ENCODE measurements around the gene ATMIN.

Gene ATMIN

GRCh38 chr16:81006813-81007695 is 28.6 kb upstream of the ATMIN start, which contains the start of the genes CENPN and CMC2:
CENPN (plus strand) TSS chr16:81007214; CDS start chr16:81011940, 4,726 bp downstream.
CMC2 (minus strand) TSS chr16:81006885; CDS start chr16:80997394, 9,491 bp downstream.
- FAIRE-seq, result peak; percentile 94
- TF ChIP-seq TAF1 (IDR thresholded peaks at IDR 0.05; ENCODE audit: borderline replicate concordance, low read depth, low read length) (peak; percentile 77), POLR2AphosphoS5 (IDR thresholded peaks at IDR 0.05; ENCODE audit: low read depth, low read length) (peak; percentile 89), POLR2A (IDR thresholded peaks at IDR 0.05; ENCODE audit: low read depth, low read length) (peak; percentile 79)
- peak; percentile 78 for DNase-seq (ENCODE audit: insufficient read length)

- FAIRE-seq (no peak), DNase-seq (ENCODE audit: insufficient read length) (no peak)
- TF ChIP-seq POLR2A (IDR thresholded peaks at IDR 0.05; ENCODE audit: low read depth, low read length) (no peak), POLR2AphosphoS5 (IDR thresholded peaks at IDR 0.05; ENCODE audit: low read depth, low read length) (no peak), TAF1 (IDR thresholded peaks at IDR 0.05; ENCODE audit: borderline replicate concordance, low read depth, low read length) (no peak)
These were observed 27.2 kb upstream of the ATMIN start for GRCh38 chr16:81008505-81008789.

GRCh38 chr16:81012974-81013373 is 22.7 kb upstream of the ATMIN start:
- no peak for TF ChIP-seq POLR2A (IDR thresholded peaks at IDR 0.05; ENCODE audit: low read depth, low read length)
- no peak for TF ChIP-seq TAF1 (IDR thresholded peaks at IDR 0.05; ENCODE audit: borderline replicate concordance, low read depth, low read length)
- TF ChIP-seq POLR2AphosphoS5 (IDR thresholded peaks at IDR 0.05; ENCODE audit: low read depth, low read length), result no peak
- FAIRE-seq (no peak), DNase-seq (ENCODE audit: insufficient read length) (no peak)

- DNase-seq (ENCODE audit: insufficient read length) (no peak), FAIRE-seq (no peak)
- TF ChIP-seq POLR2A (IDR thresholded peaks at IDR 0.05; ENCODE audit: low read depth, low read length) (no peak), POLR2AphosphoS5 (IDR thresholded peaks at IDR 0.05; ENCODE audit: low read depth, low read length) (no peak), TAF1 (IDR thresholded peaks at IDR 0.05; ENCODE audit: borderline replicate concordance, low read depth, low read length) (no peak)
These were observed 21.0 kb upstream of the ATMIN start for GRCh38 chr16:81014672-81015071.

GRCh38 chr16:81018496-81018895 is 17.1 kb upstream of the ATMIN start:
- no peak for FAIRE-seq
- TF ChIP-seq POLR2AphosphoS5 (IDR thresholded peaks at IDR 0.05; ENCODE audit: low read depth, low read length) (no peak), POLR2A (IDR thresholded peaks at IDR 0.05; ENCODE audit: low read depth, low read length) (no peak), TAF1 (IDR thresholded peaks at IDR 0.05; ENCODE audit: borderline replicate concordance, low read depth, low read length) (no peak)
- no peak for DNase-seq (ENCODE audit: insufficient read length)

- DNase-seq (ENCODE audit: insufficient read length) (no peak), FAIRE-seq (no peak)
- TF ChIP-seq POLR2AphosphoS5 (IDR thresholded peaks at IDR 0.05; ENCODE audit: low read depth, low read length), result no peak
- no peak for TF ChIP-seq POLR2A (IDR thresholded peaks at IDR 0.05; ENCODE audit: low read depth, low read length)
- TF ChIP-seq TAF1 (IDR thresholded peaks at IDR 0.05; ENCODE audit: borderline replicate concordance, low read depth, low read length), result no peak
These were observed 9.2 kb upstream of the ATMIN start for GRCh38 chr16:81026429-81026828.

- FAIRE-seq, result no peak
- TF ChIP-seq POLR2AphosphoS5 (IDR thresholded peaks at IDR 0.05; ENCODE audit: low read depth, low read length) (no peak), TAF1 (IDR thresholded peaks at IDR 0.05; ENCODE audit: borderline replicate concordance, low read depth, low read length) (no peak), POLR2A (IDR thresholded peaks at IDR 0.05; ENCODE audit: low read depth, low read length) (no peak)
- no peak for DNase-seq (ENCODE audit: insufficient read length)
These were observed 5.6 kb upstream of the ATMIN start for GRCh38 chr16:81029930-81030604.

- peak; percentile 50 for DNase-seq (ENCODE audit: insufficient read length)
- no peak for TF ChIP-seq POLR2AphosphoS5 (IDR thresholded peaks at IDR 0.05; ENCODE audit: low read depth, low read length)
- no peak for TF ChIP-seq POLR2A (IDR thresholded peaks at IDR 0.05; ENCODE audit: low read depth, low read length)
- no peak for TF ChIP-seq TAF1 (IDR thresholded peaks at IDR 0.05; ENCODE audit: borderline replicate concordance, low read depth, low read length)
- FAIRE-seq, result peak; percentile 67
These were observed 521 bp downstream of the ATMIN start for GRCh38 chr16:81035975-81036750.

GRCh38 chr16:81036751-81037350 is 1.2 kb downstream of the ATMIN start:
- TF ChIP-seq POLR2A (IDR thresholded peaks at IDR 0.05; ENCODE audit: low read depth, low read length) (no peak), POLR2AphosphoS5 (IDR thresholded peaks at IDR 0.05; ENCODE audit: low read depth, low read length) (no peak), TAF1 (IDR thresholded peaks at IDR 0.05; ENCODE audit: borderline replicate concordance, low read depth, low read length) (no peak)
- no peak for DNase-seq (ENCODE audit: insufficient read length)
- no peak for FAIRE-seq

GRCh38 chr16:81040131-81040530 is 4.5 kb downstream of the ATMIN start:
- FAIRE-seq, result no peak
- TF ChIP-seq POLR2A (IDR thresholded peaks at IDR 0.05; ENCODE audit: low read depth, low read length) (no peak), POLR2AphosphoS5 (IDR thresholded peaks at IDR 0.05; ENCODE audit: low read depth, low read length) (no peak), TAF1 (IDR thresholded peaks at IDR 0.05; ENCODE audit: borderline replicate concordance, low read depth, low read length) (no peak)

GRCh38 chr16:81040842-81041241 is 5.2 kb downstream of the ATMIN start:
- no peak for DNase-seq (ENCODE audit: insufficient read length)
- TF ChIP-seq TAF1 (IDR thresholded peaks at IDR 0.05; ENCODE audit: borderline replicate concordance, low read depth, low read length), result no peak
- TF ChIP-seq POLR2AphosphoS5 (IDR thresholded peaks at IDR 0.05; ENCODE audit: low read depth, low read length), result no peak
- no peak for TF ChIP-seq POLR2A (IDR thresholded peaks at IDR 0.05; ENCODE audit: low read depth, low read length)
- no peak for FAIRE-seq

More at GRCh38 chr16:81040131-81040530, 4.5 kb downstream of the ATMIN start:
- no peak for DNase-seq (ENCODE audit: insufficient read length)

Measured in GM12892 (cell line).